Measurements from ENCODE around the gene CCDC50.

CCDC50 gene

GRCh38 chr3:191444569-191444968 is 115.4 kb downstream of the CCDC50 start:
- no peak for TF ChIP-seq CTCF (IDR thresholded peaks at IDR 0.05; ENCODE audit: low read depth, low read length)
- no peak for DNase-seq (ENCODE audit: extremely low read depth, low read depth)

Measured in AG09319 (cell line).